Duodenal mucosa (tissue), 2 donors: ENCODE measurements around the gene COX6B2.
"Not testable (repeated sequence)": the region's sequence is repeated elsewhere in the genome, so short reads cannot be mapped to it uniquely, and the experiment has no call there.

Experiments used
- H3K27ac ChIP-seq: one replicate; pipeline ENCODE4 v1.7.0; 2013; ENCODE audit warnings: low read depth, low read length
- H3K27me3 ChIP-seq, 2 donors: one replicate each; pipeline ENCODE4 v1.7.0; 2013; ENCODE audit warnings: low read length in 2 of 2, control low read depth in 1 of 2; ENCODE audit not compliant: insufficient read depth in 2 of 2, control insufficient read depth in 1 of 2
- H3K36me3 ChIP-seq, 2 donors: one replicate each; pipeline ENCODE4 v1.7.0; 2013; ENCODE audit warnings: low read length in 2 of 2, control low read depth in 1 of 2; ENCODE audit not compliant: insufficient read depth in 2 of 2, control insufficient read depth in 1 of 2
- H3K4me1 ChIP-seq, 2 donors: one replicate each; pipeline ENCODE4 v1.7.0; 2013; ENCODE audit warnings: low read length in 2 of 2, control low read depth in 1 of 2; ENCODE audit not compliant: insufficient read depth in 2 of 2, control insufficient read depth in 1 of 2
- H3K4me3 ChIP-seq, 2 donors: one replicate each; pipeline ENCODE4 v1.7.0; 2013; ENCODE audit warnings: low read length in 2 of 2, low read depth in 1 of 2
- H3K9ac ChIP-seq, 2 donors: one replicate each; pipeline ENCODE4 v1.7.0; 2013; ENCODE audit warnings: low read length in 2 of 2, low read depth in 1 of 2
- H3K9me3 ChIP-seq, 2 donors: one replicate each; pipeline ENCODE4 v1.7.0; 2013; ENCODE audit warnings: low read length in 2 of 2, control low read depth in 1 of 2; ENCODE audit not compliant: control insufficient read depth in 1 of 2

COX6B2 gene

GRCh38 chr19:55340784-55341147 is 13.8 kb downstream of the COX6B2 start:
- peak overlapping the region; percentile 80 to 84 for H3K4me3 ChIP-seq
- peak overlapping the region; percentile 98 for H3K9ac ChIP-seq
- peak overlapping the region; percentile 67 for H3K27ac ChIP-seq
- no peaks in the 10 kb centered on the region for H3K27me3 ChIP-seq
- H3K9me3 ChIP-seq = no peaks in the 10 kb centered on the region
- peaks cover 7 to 25% of the 10 kb centered on the region in 2 donors for H3K4me1 ChIP-seq
- H3K36me3 ChIP-seq = peaks cover 5 to 12% of the 10 kb centered on the region in 2 donors

GRCh38 chr19:55339889-55340783 is 14.4 kb downstream of the COX6B2 start:
- Histone ChIP-seq H3K9ac (peak overlapping the region; percentile 98), H3K36me3 (peaks cover 5 to 12% of the 10 kb centered on the region in 2 donors), H3K4me1 (peaks cover 7 to 20% of the 10 kb centered on the region in 2 donors), H3K9me3 (no peaks in the 10 kb centered on the region), H3K27me3 (no peaks in the 10 kb centered on the region), H3K27ac (peak overlapping the region; percentile 67), H3K4me3 (peak overlapping the region; percentile 80 to 84)

GRCh38 chr19:55339105-55339888 is 15.2 kb downstream of the COX6B2 start, which contains the start of gene KMT5C:
TSS of gene KMT5C (plus strand) at chr19:55339876. CDS start at chr19:55341937, 2,061 bp downstream.
- peaks cover 5 to 6% of the 10 kb centered on the region in 2 donors for H3K36me3 ChIP-seq
- no peaks in the 10 kb centered on the region for H3K9me3 ChIP-seq
- H3K27ac ChIP-seq = peak within 1 kb of the TSS; percentile 93
- peak within 1 kb of the TSS; percentile 80 to 84 for H3K4me3 ChIP-seq
- peak within 1 kb of the TSS; percentile 98 for H3K9ac ChIP-seq
- H3K4me1 ChIP-seq = peaks cover 8 to 20% of the 10 kb centered on the region in 2 donors
- no peaks in the 10 kb centered on the region for H3K27me3 ChIP-seq

GRCh38 chr19:55336101-55336500 is 18.4 kb downstream of the COX6B2 start:
- H3K9ac ChIP-seq = no peak overlapping the region
- H3K9me3 ChIP-seq = no peaks in the 10 kb centered on the region
- no peak overlapping the region for H3K27ac ChIP-seq
- no peaks in the 10 kb centered on the region for H3K36me3 ChIP-seq
- H3K4me3 ChIP-seq = no peak overlapping the region
- H3K4me1 ChIP-seq = peaks cover 11 to 20% of the 10 kb centered on the region in 2 donors
- H3K27me3 ChIP-seq = no peaks in the 10 kb centered on the region

- H3K9ac ChIP-seq = peak overlapping the region in 1 of 2 donors; percentile 43
- no peaks in the 10 kb centered on the region for H3K27me3 ChIP-seq
- no peaks in the 10 kb centered on the region for H3K9me3 ChIP-seq
- peak overlapping the region; percentile 59 for H3K27ac ChIP-seq
- peaks cover 9 to 10% of the 10 kb centered on the region in 2 donors for H3K4me1 ChIP-seq
- H3K36me3 ChIP-seq = no peaks in the 10 kb centered on the region
- H3K4me3 ChIP-seq = no peak overlapping the region
Observed at GRCh38 chr19:55333870-55334269, 20.6 kb downstream of the COX6B2 start.

GRCh38 chr19:55329791-55330190 is 24.7 kb downstream of the COX6B2 start:
- H3K36me3 ChIP-seq, H3K27me3 ChIP-seq, H3K9me3 ChIP-seq, H3K9ac ChIP-seq, H3K27ac ChIP-seq, H3K4me3 ChIP-seq, H3K4me1 ChIP-seq: not testable (repeated sequence)

GRCh38 chr19:55328774-55329318 is 25.7 kb downstream of the COX6B2 start:
- not testable (repeated sequence) for H3K27me3 ChIP-seq, H3K4me3 ChIP-seq, H3K36me3 ChIP-seq, H3K4me1 ChIP-seq, H3K9me3 ChIP-seq, H3K27ac ChIP-seq, H3K9ac ChIP-seq

GRCh38 chr19:55325172-55325571 is 29.3 kb downstream of the COX6B2 start, which contains the start of gene TMEM150B:
TSS of gene TMEM150B (minus strand) at chr19:55325341. CDS start at chr19:55321036, 4,305 bp downstream.
- H3K9ac ChIP-seq = no peak within 1 kb of the TSS
- no peaks in the 10 kb centered on the region for H3K36me3 ChIP-seq
- no peaks in the 10 kb centered on the region for H3K9me3 ChIP-seq
- H3K4me1 ChIP-seq = peaks cover 20% of the 10 kb centered on the region in 2 donors
- H3K4me3 ChIP-seq = peak within 1 kb of the TSS in 1 of 2 donors; percentile 28
- no peak within 1 kb of the TSS for H3K27ac ChIP-seq
- H3K27me3 ChIP-seq = no peaks in the 10 kb centered on the region

GRCh38 chr19:55324662-55325061 is 29.9 kb downstream of the COX6B2 start:
- H3K36me3 ChIP-seq = no peaks in the 10 kb centered on the region
- H3K9me3 ChIP-seq = no peaks in the 10 kb centered on the region
- no peaks in the 10 kb centered on the region for H3K27me3 ChIP-seq
- no peak overlapping the region for H3K9ac ChIP-seq
- H3K27ac ChIP-seq = no peak overlapping the region
- H3K4me3 ChIP-seq = peak overlapping the region in 1 of 2 donors; percentile 28
- H3K4me1 ChIP-seq = peaks cover 20% of the 10 kb centered on the region in 2 donors
